Stomach (tissue), 4 donors: ENCODE measurements around the gene THSD4.

Experiments
- EP300 ChIP-seq: sonication (generic); formaldehyde crosslinking; IDR thresholded peaks from one replicate; pipeline ENCODE4 v1.6.1; 2017; ENCODE audit warnings: antibody characterized with exemption
- POLR2A ChIP-seq, 4 donors: fragments of 450-650 bp; IDR thresholded peaks; one replicate each; pipeline ENCODE4 v1.6.1; 2016; ENCODE audit warnings: antibody characterized with exemption in 4 of 4, control low read depth in 2 of 4, mild to moderate bottlenecking in 1 of 4, moderate library complexity in 1 of 4
- POLR2AphosphoS5 ChIP-seq, 3 donors: sonication (generic); formaldehyde crosslinking; IDR thresholded peaks; one replicate each; pipeline ENCODE4 v1.6.1; 2016; ENCODE audit warnings: antibody characterized with exemption in 3 of 3
- TF ChIP-seq, protein P1 (sequence below), 7 experiments: fragments of 450-650 bp in 4 of 7; fragments of 200-600 bp in 3 of 7; sonication (generic) in 3 of 7; IDR thresholded peaks; one replicate each; pipeline ENCODE4 v1.5.1; 2016 to 2019; ENCODE audit warnings: antibody characterized with exemption in 7 of 7, control low read depth in 2 of 7, mild to moderate bottlenecking in 1 of 7

DNA sequence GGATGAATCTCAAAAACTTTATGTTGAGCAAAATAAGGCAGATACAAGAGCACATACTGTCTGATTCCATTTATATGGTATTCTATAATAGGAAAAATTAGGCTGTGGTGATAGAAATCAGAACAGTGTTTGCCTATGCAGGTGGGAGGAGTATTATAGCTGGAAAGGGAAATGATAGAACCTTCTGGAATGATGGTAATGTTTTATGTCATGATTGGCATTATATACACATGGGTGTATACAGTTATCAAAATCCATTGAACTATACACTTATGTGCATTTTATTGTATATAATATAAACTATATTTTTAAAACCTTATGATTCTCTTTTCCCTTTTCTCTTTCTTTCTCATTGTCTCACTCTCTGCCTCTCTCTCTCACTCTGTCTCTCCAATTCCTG, 156.1 kb downstream of the THSD4 start:
- TF ChIP-seq, protein P1, sequence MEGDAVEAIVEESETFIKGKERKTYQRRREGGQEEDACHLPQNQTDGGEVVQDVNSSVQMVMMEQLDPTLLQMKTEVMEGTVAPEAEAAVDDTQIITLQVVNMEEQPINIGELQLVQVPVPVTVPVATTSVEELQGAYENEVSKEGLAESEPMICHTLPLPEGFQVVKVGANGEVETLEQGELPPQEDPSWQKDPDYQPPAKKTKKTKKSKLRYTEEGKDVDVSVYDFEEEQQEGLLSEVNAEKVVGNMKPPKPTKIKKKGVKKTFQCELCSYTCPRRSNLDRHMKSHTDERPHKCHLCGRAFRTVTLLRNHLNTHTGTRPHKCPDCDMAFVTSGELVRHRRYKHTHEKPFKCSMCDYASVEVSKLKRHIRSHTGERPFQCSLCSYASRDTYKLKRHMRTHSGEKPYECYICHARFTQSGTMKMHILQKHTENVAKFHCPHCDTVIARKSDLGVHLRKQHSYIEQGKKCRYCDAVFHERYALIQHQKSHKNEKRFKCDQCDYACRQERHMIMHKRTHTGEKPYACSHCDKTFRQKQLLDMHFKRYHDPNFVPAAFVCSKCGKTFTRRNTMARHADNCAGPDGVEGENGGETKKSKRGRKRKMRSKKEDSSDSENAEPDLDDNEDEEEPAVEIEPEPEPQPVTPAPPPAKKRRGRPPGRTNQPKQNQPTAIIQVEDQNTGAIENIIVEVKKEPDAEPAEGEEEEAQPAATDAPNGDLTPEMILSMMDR (IDR thresholded peaks at IDR 0.05) = no peak
- TF ChIP-seq POLR2AphosphoS5 (IDR thresholded peaks at IDR 0.05) = no peak
- no peak for TF ChIP-seq POLR2A (IDR thresholded peaks at IDR 0.05)
- no peak for TF ChIP-seq EP300
